Skeletal muscle satellite cell (primary cell): ENCODE results near the gene CST9L.

Experiments
- H3K27me3 ChIP-seq: 2 replicates; pipeline ENCODE4 v1.7.0; 2013; ENCODE audit warnings: low read length; ENCODE audit not compliant: control insufficient read depth, insufficient read depth
- H3K36me3 ChIP-seq: 2 replicates; pipeline ENCODE4 v1.7.0; 2013; ENCODE audit warnings: mild to moderate bottlenecking, control low read depth, low read length; ENCODE audit not compliant: insufficient read depth
- H3K4me1 ChIP-seq: 2 replicates; pipeline ENCODE4 v1.7.0; 2013; ENCODE audit warnings: low read length; ENCODE audit not compliant: control insufficient read depth, insufficient read depth
- H3K4me2 ChIP-seq: 2 replicates; pipeline ENCODE4 v1.7.0; 2013; ENCODE audit warnings: mild to moderate bottlenecking, low read length
- H3K4me3 ChIP-seq: 2 replicates; pipeline ENCODE4 v1.7.0; 2013; ENCODE audit warnings: low read length
- H3K9ac ChIP-seq: 2 replicates; pipeline ENCODE4 v1.7.0; 2013; ENCODE audit warnings: mild to moderate bottlenecking, low read depth, low read length, moderate library complexity
- H3K9me3 ChIP-seq: replicated peaks from 2 replicates; pipeline ENCODE4 v1.7.0; 2013; ENCODE audit warnings: mild to moderate bottlenecking, control low read depth, low read length

The CST9L gene

GRCh38 chr20:23602699-23603098 is 34.4 kb upstream of the CST9L start:
- Histone ChIP-seq H3K9ac (no peak overlapping the region), H3K27me3 (peaks cover 60% of the 10 kb centered on the region), H3K4me3 (no peak overlapping the region), H3K9me3 (no peaks in the 10 kb centered on the region), H3K4me2 (no peak overlapping the region), H3K4me1 (no peaks in the 10 kb centered on the region), H3K36me3 (no peaks in the 10 kb centered on the region)

- H3K4me2 ChIP-seq: no peak overlapping the region
- H3K27me3 ChIP-seq: peaks cover 60% of the 10 kb centered on the region
- no peak overlapping the region for H3K4me3 ChIP-seq
- no peaks in the 10 kb centered on the region for H3K4me1 ChIP-seq
- H3K9ac ChIP-seq: no peak overlapping the region
- no peaks in the 10 kb centered on the region for H3K36me3 ChIP-seq
- no peaks in the 10 kb centered on the region for H3K9me3 ChIP-seq
Observed at GRCh38 chr20:23602241-23602640, 34.0 kb upstream of the CST9L start.

- Histone ChIP-seq H3K27me3 (peaks cover 60% of the 10 kb centered on the region), H3K4me3 (no peak overlapping the region), H3K9ac (no peak overlapping the region), H3K4me1 (peaks cover 2% of the 10 kb centered on the region), H3K9me3 (no peaks in the 10 kb centered on the region), H3K4me2 (no peak overlapping the region), H3K36me3 (no peaks in the 10 kb centered on the region)
Observed at GRCh38 chr20:23601715-23602114, 33.4 kb upstream of the CST9L start.

GRCh38 chr20:23598481-23598880 is 30.2 kb upstream of the CST9L start:
- Histone ChIP-seq H3K9me3 (no peaks in the 10 kb centered on the region), H3K27me3 (peaks cover 45% of the 10 kb centered on the region), H3K4me1 (peaks cover 2% of the 10 kb centered on the region), H3K4me2 (no peak overlapping the region), H3K4me3 (no peak overlapping the region), H3K9ac (no peak overlapping the region), H3K36me3 (no peaks in the 10 kb centered on the region)

GRCh38 chr20:23596579-23597250 is 28.4 kb upstream of the CST9L start:
- no peak overlapping the region for H3K4me2 ChIP-seq
- no peaks in the 10 kb centered on the region for H3K36me3 ChIP-seq
- H3K9me3 ChIP-seq: no peaks in the 10 kb centered on the region
- peaks cover 2% of the 10 kb centered on the region for H3K4me1 ChIP-seq
- peaks cover 29% of the 10 kb centered on the region for H3K27me3 ChIP-seq
- no peak overlapping the region for H3K9ac ChIP-seq
- no peak overlapping the region for H3K4me3 ChIP-seq

GRCh38 chr20:23595941-23596340 is 27.7 kb upstream of the CST9L start:
- Histone ChIP-seq H3K4me2 (no peak overlapping the region), H3K4me1 (peaks cover 2% of the 10 kb centered on the region), H3K4me3 (no peak overlapping the region), H3K9ac (no peak overlapping the region), H3K9me3 (no peaks in the 10 kb centered on the region), H3K36me3 (no peaks in the 10 kb centered on the region), H3K27me3 (peaks cover 25% of the 10 kb centered on the region)

- Histone ChIP-seq H3K4me3 (no peak overlapping the region), H3K9ac (no peak overlapping the region), H3K9me3 (no peaks in the 10 kb centered on the region), H3K36me3 (no peaks in the 10 kb centered on the region), H3K4me1 (no peaks in the 10 kb centered on the region), H3K27me3 (peaks cover 19% of the 10 kb centered on the region), H3K4me2 (no peak overlapping the region)
Observed at GRCh38 chr20:23588434-23589403, 20.4 kb upstream of the CST9L start.

GRCh38 chr20:23587631-23588030 is 19.3 kb upstream of the CST9L start:
- no peak overlapping the region for H3K4me3 ChIP-seq
- H3K4me2 ChIP-seq: no peak overlapping the region
- H3K4me1 ChIP-seq: no peaks in the 10 kb centered on the region
- H3K36me3 ChIP-seq: no peaks in the 10 kb centered on the region
- H3K9me3 ChIP-seq: no peaks in the 10 kb centered on the region
- no peak overlapping the region for H3K9ac ChIP-seq
- H3K27me3 ChIP-seq: peaks cover 19% of the 10 kb centered on the region

GRCh38 chr20:23586735-23587525 is 18.6 kb upstream of the CST9L start:
- peaks cover 19% of the 10 kb centered on the region for H3K27me3 ChIP-seq

GRCh38 chr20:23585808-23586734 is 17.8 kb upstream of the CST9L start:
- no peak overlapping the region for H3K4me3 ChIP-seq
- H3K36me3 ChIP-seq: no peaks in the 10 kb centered on the region
- no peaks in the 10 kb centered on the region for H3K9me3 ChIP-seq
- peaks cover 19% of the 10 kb centered on the region for H3K27me3 ChIP-seq
- H3K9ac ChIP-seq: no peak overlapping the region
- no peaks in the 10 kb centered on the region for H3K4me1 ChIP-seq
- no peak overlapping the region for H3K4me2 ChIP-seq

More at GRCh38 chr20:23586735-23587525, 18.6 kb upstream of the CST9L start:
- H3K9ac ChIP-seq: no peak overlapping the region
- no peaks in the 10 kb centered on the region for H3K9me3 ChIP-seq
- no peaks in the 10 kb centered on the region for H3K36me3 ChIP-seq
- H3K4me2 ChIP-seq: no peak overlapping the region
- no peak overlapping the region for H3K4me3 ChIP-seq
- H3K4me1 ChIP-seq: no peaks in the 10 kb centered on the region
